Measurements from ENCODE around the gene PITX3. TPM values are rescaled to one million over a fixed set of nuclear protein-coding genes. Genes with fewer than 3 reads are reported as not detected.

The PITX3 gene
- total and polyA plus RNA-seq, 4 donors, result not detected

GRCh38 chr10:102269017-102269416, 27.7 kb upstream of the PITX3 start:
- Histone ChIP-seq H3K9me3 (ENCODE audit: control insufficient read depth in 4 of 4, low read length in 3 of 4) (no peaks in the 10 kb centered on the region), H3K36me3 (ENCODE audit: control insufficient read depth in 4 of 4, insufficient read depth in 3 of 4, low read depth in 1 of 4, low read length in 3 of 4) (peaks cover 0 to 10% (median under 1%) of the 10 kb centered on the region in 4 donors), H3K4me1 (ENCODE audit: control insufficient read depth in 4 of 4, insufficient read depth in 4 of 4, low read length in 3 of 4) (peaks cover 0 to 8% (median 5%) of the 10 kb centered on the region in 4 donors), H3K27me3 (ENCODE audit: control insufficient read depth in 4 of 4, insufficient read depth in 4 of 4, low read length in 3 of 4) (no peaks in the 10 kb centered on the region), H3K9ac (ENCODE audit: low read depth in 1 of 2, low read length in 2 of 2) (no peak overlapping the region), H3K27ac (ENCODE audit: low read depth in 1 of 2, low read length in 2 of 2) (no peak overlapping the region), H3K4me3 (ENCODE audit: low read depth in 1 of 3, low read length in 3 of 3) (no peak overlapping the region)
- no peak for TF ChIP-seq FOXA2 (IDR thresholded peaks at IDR 0.05)
- no peak for TF ChIP-seq SP1 (IDR thresholded peaks at IDR 0.05)
- no peak for TF ChIP-seq ZBTB33 (IDR thresholded peaks at IDR 0.05)
- no peak for TF ChIP-seq RXRA (IDR thresholded peaks at IDR 0.05)
- TF ChIP-seq GABPA (IDR thresholded peaks at IDR 0.05 in 1 of 2, conservative IDR thresholded peaks at IDR 0.05 in 1 of 2), result no peak
- no peak for TF ChIP-seq EGR1 (IDR thresholded peaks at IDR 0.05; ENCODE audit: low read depth in 2 of 2)
- peak; percentile 60 to 62 for TF ChIP-seq HNF4A (conservative IDR thresholded peaks at IDR 0.05)
- no peak for TF ChIP-seq REST (IDR thresholded peaks at IDR 0.05)
- no peak for TF ChIP-seq YY1 (IDR thresholded peaks at IDR 0.05)
- TF ChIP-seq CTCF (IDR thresholded peaks at IDR 0.05; ENCODE audit: low read depth, low read length, missing input control), result no peak
- no peak for TF ChIP-seq TAF1 (conservative IDR thresholded peaks at IDR 0.05)
- TF ChIP-seq FOXA1 (IDR thresholded peaks at IDR 0.05), result no peak
- peak; percentile 37 for TF ChIP-seq MAX (IDR thresholded peaks at IDR 0.05)
- no peak for TF ChIP-seq ATF3 (IDR thresholded peaks at IDR 0.05)
- WGBS, result 31% methylated on average over 3 of the region's 3 CpGs
- DNase-seq (ENCODE audit: low spot score), result no peak

- H3K9ac ChIP-seq (ENCODE audit: low read depth in 1 of 2, low read length in 2 of 2), result no peak overlapping the region
- H3K4me3 ChIP-seq (ENCODE audit: low read depth in 1 of 3, low read length in 3 of 3), result no peak overlapping the region
- H3K27me3 ChIP-seq (ENCODE audit: control insufficient read depth in 4 of 4, insufficient read depth in 4 of 4, low read length in 3 of 4), result no peaks in the 10 kb centered on the region
- H3K9me3 ChIP-seq (ENCODE audit: control insufficient read depth in 4 of 4, low read length in 3 of 4), result no peaks in the 10 kb centered on the region
- H3K36me3 ChIP-seq (ENCODE audit: control insufficient read depth in 4 of 4, insufficient read depth in 3 of 4, low read depth in 1 of 4, low read length in 3 of 4), result peaks cover 0 to 9% (median under 1%) of the 10 kb centered on the region in 4 donors
- DNase-seq (ENCODE audit: low spot score), result no peak
- H3K4me1 ChIP-seq (ENCODE audit: control insufficient read depth in 4 of 4, insufficient read depth in 4 of 4, low read length in 3 of 4), result peaks cover 0 to 5% (median 2%) of the 10 kb centered on the region in 4 donors
- H3K27ac ChIP-seq (ENCODE audit: low read depth in 1 of 2, low read length in 2 of 2), result no peak overlapping the region
- TF ChIP-seq FOXA2 (IDR thresholded peaks at IDR 0.05) (no peak), HNF4G (IDR thresholded peaks at IDR 0.05) (no peak), RXRA (IDR thresholded peaks at IDR 0.05) (no peak), NR2F2 (IDR thresholded peaks at IDR 0.05) (no peak), ZBTB33 (IDR thresholded peaks at IDR 0.05) (no peak), GABPA (IDR thresholded peaks at IDR 0.05 in 1 of 2, conservative IDR thresholded peaks at IDR 0.05 in 1 of 2) (no peak), FOXA1 (IDR thresholded peaks at IDR 0.05) (no peak), JUND (IDR thresholded peaks at IDR 0.05) (no peak), HNF4A (conservative IDR thresholded peaks at IDR 0.05) (no peak), REST (IDR thresholded peaks at IDR 0.05) (no peak), RAD21 (IDR thresholded peaks at IDR 0.05) (no peak), ATF3 (IDR thresholded peaks at IDR 0.05) (no peak)
These were observed 27.1 kb upstream of the PITX3 start for GRCh38 chr10:102268375-102268888.

Measured in liver (tissue), 9 donors.